Testis (tissue), 2 donors: Measurements from ENCODE around the gene OTUB1.

Experiments used
- POLR2A ChIP-seq: fragments of 450-650 bp; IDR thresholded peaks from one replicate; pipeline ENCODE4 v1.6.1; 2017; ENCODE audit warnings: antibody characterized with exemption, mild to moderate bottlenecking, moderate library complexity
- TF ChIP-seq, protein P1 (sequence below), 3 experiments: fragments of 450-650 bp in 2 of 3; fragments of 200-600 bp in 1 of 3; sonication (generic) in 1 of 3; IDR thresholded peaks; one replicate each; pipeline ENCODE4 v1.5.1; 2016 to 2019; ENCODE audit warnings: antibody characterized with exemption in 3 of 3, mild to moderate bottlenecking in 2 of 3, moderate library complexity in 1 of 3

DNA sequence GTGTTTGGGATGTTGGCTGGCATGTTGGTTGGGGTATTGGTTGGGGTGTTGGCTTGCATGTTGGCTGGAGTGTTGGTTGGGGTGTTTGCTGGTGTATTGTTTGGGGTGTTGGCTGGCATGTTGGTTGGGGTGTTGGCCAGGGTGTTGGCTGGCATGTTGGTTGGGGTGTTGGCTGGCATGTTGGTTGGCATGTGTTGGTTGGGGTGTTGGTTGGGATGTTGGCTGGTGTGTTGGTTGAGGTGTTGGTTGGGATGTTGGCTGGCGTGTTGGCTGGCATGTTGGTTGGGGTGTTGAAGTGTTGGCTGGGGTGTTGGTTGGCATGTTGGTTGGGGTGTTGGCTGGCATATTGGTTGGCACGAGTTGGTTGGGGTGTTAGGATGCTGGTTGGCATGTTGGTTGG is 24.5 kb downstream of the OTUB1 start:
- TF ChIP-seq, protein P1, sequence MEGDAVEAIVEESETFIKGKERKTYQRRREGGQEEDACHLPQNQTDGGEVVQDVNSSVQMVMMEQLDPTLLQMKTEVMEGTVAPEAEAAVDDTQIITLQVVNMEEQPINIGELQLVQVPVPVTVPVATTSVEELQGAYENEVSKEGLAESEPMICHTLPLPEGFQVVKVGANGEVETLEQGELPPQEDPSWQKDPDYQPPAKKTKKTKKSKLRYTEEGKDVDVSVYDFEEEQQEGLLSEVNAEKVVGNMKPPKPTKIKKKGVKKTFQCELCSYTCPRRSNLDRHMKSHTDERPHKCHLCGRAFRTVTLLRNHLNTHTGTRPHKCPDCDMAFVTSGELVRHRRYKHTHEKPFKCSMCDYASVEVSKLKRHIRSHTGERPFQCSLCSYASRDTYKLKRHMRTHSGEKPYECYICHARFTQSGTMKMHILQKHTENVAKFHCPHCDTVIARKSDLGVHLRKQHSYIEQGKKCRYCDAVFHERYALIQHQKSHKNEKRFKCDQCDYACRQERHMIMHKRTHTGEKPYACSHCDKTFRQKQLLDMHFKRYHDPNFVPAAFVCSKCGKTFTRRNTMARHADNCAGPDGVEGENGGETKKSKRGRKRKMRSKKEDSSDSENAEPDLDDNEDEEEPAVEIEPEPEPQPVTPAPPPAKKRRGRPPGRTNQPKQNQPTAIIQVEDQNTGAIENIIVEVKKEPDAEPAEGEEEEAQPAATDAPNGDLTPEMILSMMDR (IDR thresholded peaks at IDR 0.05), result no peak
- TF ChIP-seq POLR2A, result no peak
